LNCAP (cell line): Measurements from ENCODE around the gene SIRPD.

Source experiments
- TF ChIP-seq, protein P1 (sequence below): fragments of 450-650 bp; IDR thresholded peaks from 2 replicates; pipeline ENCODE4 v1.5.1; 2017; ENCODE audit warnings: mild to moderate bottlenecking

SIRPD gene

GRCh38 chr20:1557605-1558004 is at the start of gene SIRPD:
Gene SIRPD (minus strand): TSS chr20:1557705. CDS start chr20:1557653, 52 bp downstream.
- TF ChIP-seq, protein P1, sequence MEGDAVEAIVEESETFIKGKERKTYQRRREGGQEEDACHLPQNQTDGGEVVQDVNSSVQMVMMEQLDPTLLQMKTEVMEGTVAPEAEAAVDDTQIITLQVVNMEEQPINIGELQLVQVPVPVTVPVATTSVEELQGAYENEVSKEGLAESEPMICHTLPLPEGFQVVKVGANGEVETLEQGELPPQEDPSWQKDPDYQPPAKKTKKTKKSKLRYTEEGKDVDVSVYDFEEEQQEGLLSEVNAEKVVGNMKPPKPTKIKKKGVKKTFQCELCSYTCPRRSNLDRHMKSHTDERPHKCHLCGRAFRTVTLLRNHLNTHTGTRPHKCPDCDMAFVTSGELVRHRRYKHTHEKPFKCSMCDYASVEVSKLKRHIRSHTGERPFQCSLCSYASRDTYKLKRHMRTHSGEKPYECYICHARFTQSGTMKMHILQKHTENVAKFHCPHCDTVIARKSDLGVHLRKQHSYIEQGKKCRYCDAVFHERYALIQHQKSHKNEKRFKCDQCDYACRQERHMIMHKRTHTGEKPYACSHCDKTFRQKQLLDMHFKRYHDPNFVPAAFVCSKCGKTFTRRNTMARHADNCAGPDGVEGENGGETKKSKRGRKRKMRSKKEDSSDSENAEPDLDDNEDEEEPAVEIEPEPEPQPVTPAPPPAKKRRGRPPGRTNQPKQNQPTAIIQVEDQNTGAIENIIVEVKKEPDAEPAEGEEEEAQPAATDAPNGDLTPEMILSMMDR: no peak

DNA sequence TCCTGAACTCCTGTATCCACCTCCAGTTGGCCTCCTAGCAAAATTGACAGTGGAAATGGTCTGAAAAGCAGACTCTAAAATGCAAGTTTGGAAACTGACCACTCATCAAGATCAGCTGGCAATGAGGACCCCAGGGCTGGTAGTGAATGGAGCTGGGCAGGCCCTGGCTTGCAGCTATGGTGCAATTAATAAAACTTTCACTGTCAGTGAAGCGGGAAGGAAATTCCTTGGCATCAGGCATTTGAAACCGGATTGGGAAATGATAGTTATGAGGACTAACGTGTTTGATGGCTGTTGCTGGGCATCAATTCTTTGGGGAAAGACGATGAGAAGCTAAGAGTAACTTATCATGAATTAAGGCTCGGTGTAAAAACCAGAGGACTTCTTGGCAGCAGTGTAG is 43.2 kb upstream of the SIRPD start:
- TF ChIP-seq, protein P1: no peak

GRCh38 chr20:1595333-1595732 is 37.8 kb upstream of the SIRPD start:
- TF ChIP-seq, protein P1: no peak

DNA sequence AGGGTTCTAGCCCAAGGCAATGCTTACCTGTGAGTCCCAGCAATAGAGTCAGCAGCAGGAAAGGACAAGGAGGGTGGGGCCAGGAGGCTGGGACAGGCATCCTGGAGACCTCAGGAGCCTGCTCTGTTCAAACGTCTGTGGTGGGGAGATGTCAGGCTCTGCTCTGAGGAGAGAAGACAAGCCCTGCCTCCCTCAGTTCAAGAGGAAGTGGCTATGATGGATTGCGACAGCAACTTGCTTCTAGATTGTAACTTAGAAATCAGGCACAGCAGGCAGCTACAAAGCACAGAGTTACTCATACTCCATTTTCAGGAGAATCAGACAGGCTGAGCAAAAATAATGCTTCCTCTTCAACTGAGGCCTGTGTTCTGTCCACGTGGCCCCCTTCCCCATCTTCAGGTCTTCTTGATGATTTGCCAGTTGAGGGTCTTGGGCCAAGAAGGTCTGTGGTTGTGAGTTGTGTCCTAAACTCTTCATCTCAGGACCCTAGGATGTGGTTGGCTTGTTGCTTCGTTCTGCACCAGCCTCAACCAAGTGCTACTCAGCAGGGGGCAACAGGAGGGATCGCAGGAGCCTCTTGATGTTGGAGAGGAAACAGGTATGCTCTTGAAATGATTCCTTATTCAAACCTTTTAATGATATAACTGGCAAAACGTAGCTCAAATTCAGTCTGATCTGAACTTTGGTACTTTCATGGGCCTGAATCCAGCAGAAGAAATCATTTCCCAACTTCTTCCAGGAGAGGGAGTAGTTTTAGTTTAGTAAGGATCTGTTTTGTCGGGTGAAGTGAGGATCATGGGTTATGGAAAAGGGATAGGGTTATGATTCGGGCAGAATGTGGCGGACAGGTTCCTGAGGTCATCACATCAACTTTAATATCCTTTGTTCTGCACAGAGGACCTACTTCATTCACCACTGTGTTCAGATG is 31.3 kb upstream of the SIRPD start:
- TF ChIP-seq, protein P1: no peak

- TF ChIP-seq, protein P1: no peak
These were observed 30.5 kb upstream of the SIRPD start for GRCh38 chr20:1587781-1588532.

GRCh38 chr20:1579488-1579887 is 22.0 kb upstream of the SIRPD start:
- TF ChIP-seq, protein P1: no peak

DNA sequence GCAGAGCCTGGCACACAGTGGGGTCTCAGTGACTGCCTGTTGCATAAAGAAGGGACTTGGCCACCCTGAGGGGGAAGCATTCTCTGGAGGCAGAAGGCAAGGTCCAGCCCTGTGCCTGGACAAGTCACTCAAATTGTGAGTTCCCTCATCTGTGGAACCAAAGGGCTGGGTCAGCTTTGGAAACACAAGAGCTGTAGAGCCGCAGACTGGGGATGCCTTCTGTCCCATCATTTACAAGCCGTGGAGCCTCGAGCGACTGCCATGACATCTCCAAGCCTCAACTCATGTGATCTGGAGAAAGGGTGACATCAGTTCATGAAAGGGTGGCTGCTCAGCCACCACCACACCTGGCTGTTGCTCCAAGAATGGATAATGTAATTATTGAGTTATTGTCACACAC is 20.4 kb upstream of the SIRPD start:
- TF ChIP-seq, protein P1: no peak
